GM06990 (cell line): ENCODE data around the gene HSH2D.

Source experiments
- DNase-seq: peaks from one replicate; pipeline ENCODE4 v3.0.0-alpha.2; 2011; ENCODE audit not compliant: insufficient read length; ENCODE audit errors: extremely low read depth
- H3K27me3 ChIP-seq: replicated peaks from 2 replicates; pipeline ENCODE4 v1.6.0; 2011; ENCODE audit warnings: low read length; ENCODE audit not compliant: control insufficient read depth, insufficient read depth
- H3K36me3 ChIP-seq: 2 replicates; pipeline ENCODE4 v1.5.1; 2011; ENCODE audit warnings: low read length; ENCODE audit not compliant: control insufficient read depth, insufficient read depth
- H3K4me3 ChIP-seq: replicated peaks from 2 replicates; pipeline ENCODE4 v1.5.1; 2011; ENCODE audit warnings: low read depth, mild to moderate bottlenecking, control low read depth, low read length
- CTCF ChIP-seq: IDR thresholded peaks from 2 replicates; pipeline ENCODE4 v1.5.1; 2011; ENCODE audit warnings: low read length, control low read depth, mild to moderate bottlenecking, inconsistent platforms; ENCODE audit not compliant: insufficient read depth, poor library complexity, severe bottlenecking

HSH2D gene

GRCh38 chr19:16142032-16142580 is 1.4 kb upstream of the HSH2D start:
- DNase-seq: no peak
- H3K4me3 ChIP-seq: no peak overlapping the region
- TF ChIP-seq CTCF: no peak
- H3K27me3 ChIP-seq: no peaks in the 10 kb centered on the region
- H3K36me3 ChIP-seq: peaks cover 1% of the 10 kb centered on the region

GRCh38 chr19:16144216-16144581 is 714 bp downstream of the HSH2D start:
- peaks cover 9% of the 10 kb centered on the region for H3K36me3 ChIP-seq
- H3K4me3 ChIP-seq: peak overlapping the region; percentile 80
- no peak for TF ChIP-seq CTCF
- DNase-seq: no peak
- no peaks in the 10 kb centered on the region for H3K27me3 ChIP-seq

GRCh38 chr19:16146112-16146511 is 2.6 kb downstream of the HSH2D start:
- Histone ChIP-seq H3K4me3 (peak overlapping the region; percentile 76), H3K36me3 (peaks cover 12% of the 10 kb centered on the region), H3K27me3 (no peaks in the 10 kb centered on the region)
- no peak for TF ChIP-seq CTCF
- no peak for DNase-seq

- Histone ChIP-seq H3K4me3 (peak overlapping the region; percentile 38), H3K36me3 (peaks cover 29% of the 10 kb centered on the region), H3K27me3 (no peaks in the 10 kb centered on the region)
- no peak for DNase-seq
- TF ChIP-seq CTCF: no peak
Measured at GRCh38 chr19:16148443-16149229, 5.2 kb downstream of the HSH2D start.

GRCh38 chr19:16153582-16154336 is 10.3 kb downstream of the HSH2D start:
- no peak for TF ChIP-seq CTCF
- Histone ChIP-seq H3K36me3 (peaks cover 55% of the 10 kb centered on the region), H3K27me3 (no peaks in the 10 kb centered on the region), H3K4me3 (no peak overlapping the region)
- DNase-seq: no peak
